HUES48 (cell line): Measurements from ENCODE around the gene SLC25A36.

Source experiments
- H3K27ac ChIP-seq: one replicate; pipeline ENCODE4 v1.7.0; 2013; ENCODE audit warnings: low read depth, low read length, inconsistent platforms
- H3K27me3 ChIP-seq: 2 replicates; pipeline ENCODE4 v1.6.1; 2013; ENCODE audit warnings: mild to moderate bottlenecking, low read length; ENCODE audit not compliant: control insufficient read depth, insufficient read depth
- H3K36me3 ChIP-seq: 2 replicates; pipeline ENCODE4 v1.6.1; 2013; ENCODE audit warnings: low read length; ENCODE audit not compliant: control insufficient read depth, insufficient read depth
- H3K4me1 ChIP-seq: 2 replicates; pipeline ENCODE4 v1.6.1; 2013; ENCODE audit warnings: mild to moderate bottlenecking, low read length; ENCODE audit not compliant: control insufficient read depth, insufficient read depth
- H3K4me3 ChIP-seq: 2 replicates; pipeline ENCODE4 v1.5.1; 2013; ENCODE audit warnings: mild to moderate bottlenecking, low read depth, low read length
- H3K9ac ChIP-seq: 2 replicates; pipeline ENCODE4 v1.6.1; 2013; ENCODE audit warnings: mild to moderate bottlenecking, low read depth, low read length, moderate library complexity
- H3K9me3 ChIP-seq: 2 replicates; pipeline ENCODE4 v1.6.1; 2013; ENCODE audit warnings: low read length; ENCODE audit not compliant: control insufficient read depth, insufficient read depth

The SLC25A36 gene

DNA sequence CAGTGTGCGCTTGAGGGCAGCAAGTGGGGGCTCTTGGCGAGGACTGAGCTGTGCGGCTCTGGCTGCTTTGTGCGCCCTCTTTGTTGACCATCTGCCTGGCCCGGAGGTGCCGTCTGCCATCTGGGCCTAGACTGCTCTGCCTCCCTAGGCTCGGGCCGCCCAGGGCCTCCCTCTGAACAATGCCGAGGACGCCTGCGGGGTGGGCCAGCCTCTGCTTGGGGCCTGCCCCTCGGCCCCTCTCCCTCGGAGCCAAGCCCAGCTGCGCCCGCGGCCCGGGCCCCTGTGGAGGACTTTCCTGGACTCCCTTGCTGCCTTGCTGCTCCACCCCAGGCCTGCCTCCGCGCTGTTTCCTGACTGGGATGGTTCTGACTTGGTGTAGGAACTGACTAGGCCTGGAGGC lies 77.6 kb downstream of the SLC25A36 start:
- peaks cover 8% of the 10 kb centered on the region; the same call in 1 of the 2 replicates for H3K4me1 ChIP-seq
- no peak overlapping the region for H3K4me3 ChIP-seq
- no peaks in the 10 kb centered on the region for H3K9me3 ChIP-seq
- H3K36me3 ChIP-seq = no peaks in the 10 kb centered on the region
- no peak overlapping the region for H3K9ac ChIP-seq
- no peak overlapping the region for H3K27ac ChIP-seq
- H3K27me3 ChIP-seq = no peaks in the 10 kb centered on the region

DNA sequence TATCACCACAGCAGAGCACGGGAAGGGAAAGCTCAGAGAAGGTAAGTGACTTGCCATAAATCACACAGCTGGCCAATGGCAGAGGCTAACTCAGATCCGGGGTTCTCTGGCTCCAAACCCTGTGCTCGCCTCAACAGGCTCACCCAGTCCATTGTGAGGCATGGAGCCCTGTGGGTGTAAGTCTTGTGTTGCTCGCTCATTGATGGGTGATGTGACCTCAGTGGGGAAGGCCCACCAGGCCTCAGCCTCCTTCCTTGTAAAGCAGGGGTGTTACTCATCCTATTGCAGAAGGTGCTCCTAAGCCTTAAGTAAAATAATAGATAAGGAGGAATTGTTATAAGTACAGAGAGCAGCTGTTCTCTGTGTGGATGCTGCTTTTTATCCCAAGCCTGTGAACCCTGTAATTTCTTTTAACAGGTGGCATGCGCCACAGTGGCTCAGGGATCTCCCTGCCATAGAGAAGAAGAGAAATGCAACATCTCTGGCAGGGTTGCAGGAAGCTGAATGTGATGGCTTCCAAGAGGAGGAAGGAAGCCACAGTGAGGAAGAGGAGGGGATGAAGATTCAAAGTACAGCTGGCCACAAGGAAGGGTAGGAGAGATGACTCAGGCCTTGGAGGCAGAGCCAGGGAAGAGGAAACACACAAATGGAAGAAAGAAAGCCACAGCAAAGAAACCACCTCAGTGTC lies 78.7 kb downstream of the SLC25A36 start:
- Histone ChIP-seq H3K9me3 (no peaks in the 10 kb centered on the region), H3K27ac (no peak overlapping the region), H3K27me3 (no peaks in the 10 kb centered on the region), H3K4me3 (no peak overlapping the region), H3K36me3 (no peaks in the 10 kb centered on the region), H3K9ac (no peak overlapping the region), H3K4me1 (peaks cover 8% of the 10 kb centered on the region; the same call in 1 of the 2 replicates)

DNA sequence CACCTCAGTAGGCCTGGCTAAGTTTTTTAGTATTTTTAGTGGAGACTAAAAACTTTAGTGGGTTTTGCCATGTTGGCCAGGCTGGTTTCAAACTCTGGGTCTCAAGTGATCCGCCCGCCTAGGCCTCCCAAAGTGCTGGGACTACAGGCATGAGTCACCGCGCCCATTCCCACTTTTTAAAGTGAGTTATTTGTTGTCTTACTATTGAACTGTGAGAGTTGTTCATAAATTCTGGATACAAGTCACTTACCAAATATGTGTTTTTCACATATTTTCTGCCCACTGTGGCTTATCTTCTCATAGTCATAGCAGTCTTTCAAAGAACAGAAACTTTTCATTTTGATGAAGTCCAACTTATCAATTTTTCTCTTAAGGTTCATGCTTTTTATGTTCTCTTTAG lies 79.6 kb downstream of the SLC25A36 start:
- H3K4me1 ChIP-seq = no peaks in the 10 kb centered on the region
- H3K36me3 ChIP-seq = no peaks in the 10 kb centered on the region
- H3K9me3 ChIP-seq = no peaks in the 10 kb centered on the region
- H3K9ac ChIP-seq = no peak overlapping the region
- no peaks in the 10 kb centered on the region for H3K27me3 ChIP-seq
- no peak overlapping the region for H3K4me3 ChIP-seq
- H3K27ac ChIP-seq = no peak overlapping the region
